GM12878 (cell line): ENCODE measurements around the gene ZBTB21. TPM values are rescaled to one million over a fixed set of nuclear protein-coding genes. Genes with fewer than 3 reads are reported as not detected.

Experiments used
- ATAC-seq: fragments of 200-7000 bp; cut with Tn5 transposase; 3 replicates; pipeline ENCODE4 v1.9.1; 2020; ENCODE audit warnings: mild to moderate bottlenecking, moderate library complexity
- BruUV-seq: library from RNA; stranded (reverse); fragments of 400-500 nt; replicated peaks from 2 replicates; lab custom pipeline; 2021; lab: Mats Ljungman, UMichigan
- CTCF ChIA-PET: fragments of 300-600 bp; sonication (Branson Sonifier 250); formaldehyde crosslinking; extraction: SDS; loops from one replicate; lab custom pipeline; 2021; ENCODE audit warnings: inconsistent platforms; lab: Yijun Ruan, JAX
- POLR2A ChIA-PET: fragments of 350-600 bp; formaldehyde crosslinking; extraction: SDS; loops from one replicate; lab custom pipeline; 2021; ENCODE audit warnings: inconsistent platforms; lab: Charles Lee
- RAD21 ChIA-PET: fragments of 300-600 bp; sonication (Branson Sonifier 250); formaldehyde crosslinking; loops from one replicate; lab custom pipeline; 2023; ENCODE audit warnings: antibody characterized with exemption; ENCODE audit not compliant: unreplicated experiment; lab: Charles Lee
- SMC1A ChIA-PET: fragments of 300-600 bp; sonication (Branson Sonifier 250); formaldehyde crosslinking; loops from one replicate; lab custom pipeline; 2023; ENCODE audit not compliant: unreplicated experiment, uncharacterized antibody; lab: Charles Lee
- DNase-seq: peaks from one replicate; pipeline ENCODE4 v3.0.0-alpha.2; 2011; ENCODE audit warnings: low read depth, low spot score
- FAIRE-seq: peaks from 3 replicates; lab custom pipeline; 2011; peaks lifted over from hg19 to GRCh38; lab: Jason Lieb, UNC
- H2AFZ ChIP-seq: 2 replicates; pipeline ENCODE4 v1.6.0; 2011; ENCODE audit warnings: low read depth, low read length, control low read depth; ENCODE audit not compliant: control insufficient read depth
- H3K27ac ChIP-seq: 2 replicates; pipeline ENCODE4 v1.5.1; 2011; ENCODE audit warnings: control low read depth; ENCODE audit not compliant: control insufficient read depth, insufficient read depth
- H3K27me3 ChIP-seq, 2 experiments: replicated peaks in 1 of 2; 2 replicates each; pipeline versions ENCODE4 v1.6.0 to v1.6.1; 2011; ENCODE audit warnings: low read length in 1 of 2; ENCODE audit not compliant: control insufficient read depth in 2 of 2, insufficient read depth in 2 of 2
- H3K36me3 ChIP-seq, 2 experiments: 2 replicates each; pipeline ENCODE4 v1.5.1; 2011; ENCODE audit warnings: low read length in 1 of 2; ENCODE audit not compliant: control insufficient read depth in 2 of 2, insufficient read depth in 2 of 2
- H3K4me1 ChIP-seq: 2 replicates; pipeline ENCODE4 v1.6.1; 2011; ENCODE audit warnings: mild to moderate bottlenecking, low read length, moderate library complexity, mixed read lengths; ENCODE audit not compliant: control insufficient read depth, insufficient read depth
- H3K4me2 ChIP-seq: 2 replicates; pipeline ENCODE4 v1.6.0; 2011; ENCODE audit warnings: control low read depth; ENCODE audit not compliant: control insufficient read depth, insufficient read depth
- H3K4me3 ChIP-seq: fragments of 200-600 bp; sonication (generic); 2 replicates; pipeline ENCODE4 v1.5.1; 2016
- H3K79me2 ChIP-seq: 2 replicates; pipeline ENCODE4 v1.6.0; 2011; ENCODE audit warnings: low read length; ENCODE audit not compliant: control insufficient read depth, insufficient read depth
- H3K9ac ChIP-seq: 2 replicates; pipeline ENCODE4 v1.8.0; 2011; ENCODE audit warnings: low read length, control low read depth, mixed read lengths; ENCODE audit not compliant: control insufficient read depth, insufficient read depth
- H3K9me3 ChIP-seq: replicated peaks from 3 replicates; pipeline ENCODE4 v1.5.1; 2011; ENCODE audit warnings: mild to moderate bottlenecking, low read length; ENCODE audit not compliant: control insufficient read depth, insufficient read depth
- H4K20me1 ChIP-seq: 2 replicates; pipeline ENCODE4 v1.6.0; 2011; ENCODE audit not compliant: control insufficient read depth, insufficient read depth
- BMI1 ChIP-seq: fragments of 450-650 bp; IDR thresholded peaks from 2 replicates; pipeline ENCODE4 v1.6.1; 2016; ENCODE audit warnings: mild to moderate bottlenecking, moderate library complexity, borderline replicate concordance
- CHD1 ChIP-seq: IDR thresholded peaks from 2 replicates; pipeline ENCODE4 v1.6.1; 2012; ENCODE audit warnings: low read depth, low read length, improper control_type of control experiment
- CREB1 ChIP-seq: IDR thresholded peaks from 2 replicates; pipeline ENCODE4 v1.6.1; 2012; ENCODE audit warnings: low read depth, mild to moderate bottlenecking, inconsistent platforms
- CREM ChIP-seq: IDR thresholded peaks from 2 replicates; pipeline ENCODE4 v1.6.1; 2014; ENCODE audit warnings: antibody characterized with exemption, low read depth
- FOXM1 ChIP-seq: IDR thresholded peaks from 2 replicates; pipeline ENCODE4 v1.6.1; 2012; ENCODE audit warnings: low read depth, mild to moderate bottlenecking, inconsistent platforms, low read length, moderate library complexity
- KAT2A ChIP-seq: conservative IDR thresholded peaks from 2 replicates; pipeline ENCODE4 v1.6.1; 2011; ENCODE audit warnings: low read depth, low read length; ENCODE audit not compliant: control insufficient read depth
- KDM1A ChIP-seq: fragments of 200-600 bp; sonication (generic); IDR thresholded peaks from 2 replicates; pipeline ENCODE4 v1.6.1; 2016; ENCODE audit warnings: borderline replicate concordance
- LARP7 ChIP-seq: fragments of 450-650 bp; IDR thresholded peaks from 2 replicates; pipeline ENCODE4 v1.6.1; 2017; ENCODE audit warnings: mild to moderate bottlenecking
- MYB ChIP-seq: fragments of 150-350 bp; IDR thresholded peaks from 2 replicates; pipeline ENCODE4 v1.6.1; 2014; ENCODE audit warnings: mild to moderate bottlenecking, low read depth, low read length, borderline replicate concordance
- MYC ChIP-seq: IDR thresholded peaks from 2 replicates; pipeline ENCODE4 v1.6.1; 2011; ENCODE audit warnings: mild to moderate bottlenecking, low read length, moderate library complexity, inconsistent platforms; ENCODE audit not compliant: insufficient read depth, insufficient replicate concordance, insufficient read length, severe bottlenecking
- NFXL1 ChIP-seq: fragments of 450-650 bp; IDR thresholded peaks from 2 replicates; pipeline ENCODE4 v1.6.1; 2017; ENCODE audit warnings: antibody characterized with exemption, mild to moderate bottlenecking, borderline replicate concordance
- POU2F2 ChIP-seq: IDR thresholded peaks from 3 replicates; pipeline ENCODE4 v1.6.1; 2011; ENCODE audit warnings: low read depth, mild to moderate bottlenecking, low read length, borderline replicate concordance
- RB1 ChIP-seq: fragments of 450-650 bp; formaldehyde crosslinking; IDR thresholded peaks from 2 replicates; pipeline ENCODE4 v1.6.1; 2017; ENCODE audit warnings: mild to moderate bottlenecking, borderline replicate concordance
- STAT1 ChIP-seq: fragments of 450-650 bp; conservative IDR thresholded peaks from 2 replicates; pipeline ENCODE4 v1.6.1; 2014; ENCODE audit warnings: antibody characterized with exemption, mild to moderate bottlenecking
- YBX1 ChIP-seq: fragments of 450-650 bp; IDR thresholded peaks from 2 replicates; pipeline ENCODE4 v1.6.1; 2016; ENCODE audit warnings: antibody characterized with exemption
- WGBS: methylation state at CpG from one replicate; pipeline ENCODE4 v1.1.6; 2016; ENCODE audit warnings: low lambda C conversion rate; ENCODE audit not compliant: insufficient replicate concordance, insufficient coverage; ENCODE audit errors: missing lambda C conversion rate; 5-methylcytosine and 5-hydroxymethylcytosine counted together
- in situ Hi-C: fragments of 300-500 bp; cut with MboI; formaldehyde crosslinking; loops from 9 replicates; pipeline ENCODE4 v1.14.3; 2018; ENCODE audit warnings: mixed read lengths
- intact Hi-C: fragments of 100-400 bp; cut with micrococcal nuclease; formaldehyde crosslinking; loops from one replicate; pipeline ENCODE4 v1.14.2; 2022; ENCODE audit not compliant: unreplicated experiment
- polyA plus RNA-seq, 11 experiments: library from polyadenylated mRNA; depleted of rRNA in 4 of 11; unstranded in 6 of 11; stranded (reverse) in 5 of 11; fragments of >200 nt; fragmentation: Nextera tagmentation in 4 of 11; fragmentation: Illumina TruSeq in 1 of 11; extraction: Ambion mirVana in 4 of 11; extraction: Trizol in 1 of 11; gene quantifications; 1 replicate in 1 of 11; 2 replicates in 10 of 11; pipeline versions ENCODE4 v1.2.1 to v1.2.3, GENCODE V29; 2011 to 2016; ENCODE audit warnings: inconsistent platforms in 2 of 11, missing spikeins in 2 of 11, low read depth in 1 of 11
- total RNA-seq, 4 experiments: library from RNA; depleted of rRNA in 3 of 4; stranded (reverse); fragments of >200 nt in 3 of 4; fragmentation: Illumina TruSeq in 1 of 4; extraction: Trizol in 1 of 4; gene quantifications; 2 replicates each; pipeline versions ENCODE4 v1.2.1 to v1.2.3, GENCODE V29; 2013 to 2021
- TF ChIP-seq, protein P1 (sequence below): fragments of 150-350 bp; IDR thresholded peaks from 2 replicates; pipeline ENCODE4 v1.6.1; 2014; ENCODE audit warnings: mild to moderate bottlenecking, low read depth, low read length

The ZBTB21 gene
- total and polyA plus RNA-seq, 10 of the 15 experiments (the other 5 are each of a cell fraction or from before 2014, with no cell fraction given) = 1.8 to 21.6 (median 10.6) TPM

DNA sequence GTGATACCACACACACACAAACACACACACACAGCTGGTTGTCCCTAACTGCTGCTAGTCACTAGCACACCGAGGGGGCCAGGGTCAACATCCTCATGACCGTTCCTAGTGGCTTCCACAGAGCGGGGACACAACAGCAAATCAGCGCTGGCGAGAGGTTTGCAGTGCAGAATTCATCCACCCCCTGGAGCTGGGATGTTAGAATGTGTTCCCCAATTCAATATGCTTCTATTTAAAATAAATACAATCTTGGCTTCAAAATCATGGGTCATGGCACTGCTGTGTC, 40.1 kb downstream of the ZBTB21 start:
- no peaks in the 10 kb centered on the region for H3K36me3 ChIP-seq
- TF ChIP-seq CREB1 = no peak
- TF ChIP-seq STAT1 = no peak
- no peak for TF ChIP-seq MYC
- TF ChIP-seq KAT2A = no peak
- TF ChIP-seq FOXM1 = no peak
- no peak for TF ChIP-seq NFXL1
- no peak for TF ChIP-seq BMI1
- TF ChIP-seq KDM1A = no peak
- TF ChIP-seq RB1 = no peak
- TF ChIP-seq POU2F2 = no peak
- TF ChIP-seq MYB = no peak
- TF ChIP-seq CHD1 = no peak
- TF ChIP-seq, protein P1, sequence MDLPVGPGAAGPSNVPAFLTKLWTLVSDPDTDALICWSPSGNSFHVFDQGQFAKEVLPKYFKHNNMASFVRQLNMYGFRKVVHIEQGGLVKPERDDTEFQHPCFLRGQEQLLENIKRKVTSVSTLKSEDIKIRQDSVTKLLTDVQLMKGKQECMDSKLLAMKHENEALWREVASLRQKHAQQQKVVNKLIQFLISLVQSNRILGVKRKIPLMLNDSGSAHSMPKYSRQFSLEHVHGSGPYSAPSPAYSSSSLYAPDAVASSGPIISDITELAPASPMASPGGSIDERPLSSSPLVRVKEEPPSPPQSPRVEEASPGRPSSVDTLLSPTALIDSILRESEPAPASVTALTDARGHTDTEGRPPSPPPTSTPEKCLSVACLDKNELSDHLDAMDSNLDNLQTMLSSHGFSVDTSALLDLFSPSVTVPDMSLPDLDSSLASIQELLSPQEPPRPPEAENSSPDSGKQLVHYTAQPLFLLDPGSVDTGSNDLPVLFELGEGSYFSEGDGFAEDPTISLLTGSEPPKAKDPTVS = no peak
- TF ChIP-seq LARP7 = no peak
- TF ChIP-seq YBX1 = no peak
- no peak for TF ChIP-seq CREM
- H3K27ac ChIP-seq = no peak overlapping the region
- no peaks in the 10 kb centered on the region for H3K79me2 ChIP-seq
- 86% methylated on average over 5 of the region's 5 CpGs for WGBS
- ChIA-PET CTCF (interaction anchor here (0.6 kb wide), 1 partner anchor 148 kb away, joined by 3 read pairs; no protein-coding TSS in a partner anchor), RAD21 (no interaction called here), POLR2A (no interaction called here), SMC1A (interaction anchor here (1.2 kb wide), 1 partner anchor 147 kb away, joined by 3 read pairs; no protein-coding TSS in a partner anchor)
- H3K4me1 ChIP-seq = peaks cover 7% of the 10 kb centered on the region
- intact Hi-C loops (no loop called here), in situ Hi-C loops (no loop called here)
- no peak overlapping the region for H3K4me2 ChIP-seq
- H3K27me3 ChIP-seq = no peaks in the 10 kb centered on the region
- no peak overlapping the region for H2AFZ ChIP-seq
- FAIRE-seq = no peak
- H3K4me3 ChIP-seq = no peak overlapping the region
- no peak overlapping the region for H3K9ac ChIP-seq
- H4K20me1 ChIP-seq = no peaks in the 10 kb centered on the region
- ATAC-seq = no peak
- H3K9me3 ChIP-seq = no peaks in the 10 kb centered on the region; the same call in 2 of the 3 replicates
- BruUV-seq = no TSS peak
- no peak for DNase-seq
